ENCODE measurements around the gene ZNF467.

- TF ChIP-seq CTCF (IDR thresholded peaks at IDR 0.05; ENCODE audit: low read length) (no peak), EZH2phosphoT487 (IDR thresholded peaks at IDR 0.05; ENCODE audit: low read length) (no peak)
Measured at GRCh38 chr7:149774237-149775175, 1.1 kb upstream of the ZNF467 start.
